CD14-positive monocyte (primary cell): Measurements from ENCODE around the gene UBE2A. TPM values are rescaled to one million over a fixed set of nuclear protein-coding genes. Genes with fewer than 3 reads are reported as not detected.

ENCODE experiments used
- DNase-seq, 3 donors: peaks; one replicate each; pipeline ENCODE4 v3.0.0-alpha.2; 2011 to 2022
- H2AFZ ChIP-seq: 2 replicates; pipeline ENCODE4 v1.6.0; 2012; ENCODE audit warnings: mild to moderate bottlenecking, low read depth, low read length, inconsistent platforms; ENCODE audit not compliant: insufficient read depth, poor library complexity, severe bottlenecking
- H3K27ac ChIP-seq, 2 donors: 1 replicate in 1 of 2; 2 replicates in 1 of 2; pipeline ENCODE4 v1.5.1; 2012 to 2013; ENCODE audit warnings: low read length in 2 of 2, control low read depth in 1 of 2, inconsistent platforms in 1 of 2, low read depth in 1 of 2, mild to moderate bottlenecking in 1 of 2
- H3K27me3 ChIP-seq, 2 donors: one replicate each; pipeline versions ENCODE4 v1.6.0 to v1.6.1; 2011 to 2013; ENCODE audit warnings: low read length in 2 of 2; ENCODE audit not compliant: control insufficient read depth in 2 of 2, insufficient read depth in 2 of 2
- H3K36me3 ChIP-seq, 2 donors: replicated peaks in 1 of 2; 1 replicate in 1 of 2; 2 replicates in 1 of 2; pipeline versions ENCODE4 v1.5.1 to v1.6.1; 2012 to 2013; ENCODE audit warnings: low read length in 2 of 2, control low read depth in 1 of 2, inconsistent platforms in 1 of 2, mild to moderate bottlenecking in 1 of 2; ENCODE audit not compliant: insufficient read depth in 2 of 2, control insufficient read depth in 1 of 2
- H3K4me1 ChIP-seq, 2 donors: 1 replicate in 1 of 2; 2 replicates in 1 of 2; pipeline versions ENCODE4 v1.5.1 to v1.6.1; 2012 to 2013; ENCODE audit warnings: low read length in 2 of 2, control low read depth in 1 of 2, inconsistent platforms in 1 of 2, mild to moderate bottlenecking in 1 of 2, moderate library complexity in 1 of 2; ENCODE audit not compliant: insufficient read depth in 2 of 2, control insufficient read depth in 1 of 2
- H3K4me2 ChIP-seq: replicated peaks from 2 replicates; pipeline ENCODE3; 2012; ENCODE audit warnings: low read length, moderate library complexity, mild to moderate bottlenecking; ENCODE audit not compliant: poor library complexity, severe bottlenecking; ENCODE audit errors: extremely low read depth
- H3K4me3 ChIP-seq, 3 experiments: fragments of 200-600 bp in 1 of 3; sonication (generic) in 1 of 3; replicated peaks in 1 of 3; 1 replicate in 2 of 3; 2 replicates in 1 of 3; pipeline ENCODE4 v1.5.1; 2011 to 2013; ENCODE audit warnings: low read length in 3 of 3, mild to moderate bottlenecking in 3 of 3, control low read depth in 2 of 3, low read depth in 2 of 3, inconsistent platforms in 1 of 3, moderate library complexity in 1 of 3
- H3K79me2 ChIP-seq: 2 replicates; pipeline ENCODE4 v1.6.0; 2012; ENCODE audit warnings: mild to moderate bottlenecking, control low read depth, inconsistent platforms, low read length, moderate library complexity; ENCODE audit not compliant: insufficient read depth
- H3K9ac ChIP-seq: 2 replicates; pipeline ENCODE4 v1.6.0; 2017; ENCODE audit warnings: low read length, mild to moderate bottlenecking; ENCODE audit not compliant: insufficient read depth, poor library complexity, severe bottlenecking
- H3K9me3 ChIP-seq, 2 donors: replicated peaks in 1 of 2; 1 replicate in 1 of 2; 2 replicates in 1 of 2; pipeline versions ENCODE4 v1.5.1 to v1.6.1; 2012 to 2013; ENCODE audit warnings: low read length in 2 of 2, control low read depth in 1 of 2; ENCODE audit not compliant: control insufficient read depth in 1 of 2, insufficient read depth in 1 of 2
- H4K20me1 ChIP-seq: 2 replicates; pipeline ENCODE4 v1.6.0; 2012; ENCODE audit warnings: mild to moderate bottlenecking, low read length, control low read depth, moderate library complexity; ENCODE audit not compliant: insufficient read depth
- H3K27ac Mint-ChIP-seq, 7 donors: one replicate each; pipeline ENCODE4 v1.8.0; 2020; ENCODE audit warnings: mild to moderate bottlenecking in 7 of 7, mixed read lengths in 7 of 7, moderate library complexity in 6 of 7, inconsistent platforms in 2 of 7
- H3K27me3 Mint-ChIP-seq, 3 donors: one replicate each; pipeline ENCODE4 v1.8.0; 2021 to 2022; ENCODE audit warnings: low read depth in 3 of 3, mild to moderate bottlenecking in 3 of 3, mixed read lengths in 3 of 3, moderate library complexity in 3 of 3, inconsistent platforms in 1 of 3
- H3K36me3 Mint-ChIP-seq, 2 donors: one replicate each; pipeline ENCODE4 v1.8.0; 2020; ENCODE audit warnings: mixed read lengths in 2 of 2, inconsistent platforms in 1 of 2, mild to moderate bottlenecking in 1 of 2
- H3K4me1 Mint-ChIP-seq: one replicate; pipeline ENCODE4 v1.8.0; 2020; ENCODE audit warnings: mild to moderate bottlenecking, mixed read lengths
- H3K4me3 Mint-ChIP-seq, 2 donors: one replicate each; pipeline ENCODE4 v1.8.0; 2020; ENCODE audit warnings: mild to moderate bottlenecking in 2 of 2, mixed read lengths in 2 of 2, moderate library complexity in 1 of 2
- H3K9me3 Mint-ChIP-seq, 7 donors: one replicate each; pipeline ENCODE4 v1.8.0; 2020 to 2022; ENCODE audit warnings: mixed read lengths in 7 of 7, mild to moderate bottlenecking in 6 of 7, moderate library complexity in 6 of 7, inconsistent platforms in 2 of 7
- CTCF ChIP-seq: fragments of 200-600 bp; IDR thresholded peaks from one replicate; pipeline ENCODE4 v1.8.0; 2022; ENCODE audit warnings: antibody characterized with exemption, mild to moderate bottlenecking
- WGBS: methylation state at CpG from one replicate; pipeline ENCODE4 v1.1.5; 2013; ENCODE audit warnings: missing lambda C conversion rate; ENCODE audit not compliant: insufficient coverage; 5-methylcytosine and 5-hydroxymethylcytosine counted together
- intact Hi-C, 2 donors: fragments of 100-400 bp; cut with micrococcal nuclease; formaldehyde crosslinking; loops; one replicate each; pipeline versions ENCODE4 v1.15.0 to v1.15.1; 2023
- polyA minus RNA-seq: library from RNA; depleted of rRNA, polyadenylated mRNA; stranded (reverse); fragments of >200 nt; gene quantifications from 2 replicates; pipeline ENCODE4 v1.2.3, GENCODE V29; 2012
- polyA plus RNA-seq, 3 donors: library from polyadenylated mRNA; depleted of rRNA in 1 of 3; unstranded in 2 of 3; stranded (reverse) in 1 of 3; fragments of 300-500 nt in 2 of 3; fragments of >200 nt in 1 of 3; fragmentation: Illumina TruSeq in 2 of 3; gene quantifications; 1 replicate in 2 of 3; 2 replicates in 1 of 3; pipeline ENCODE4 v1.2.3, GENCODE V29; 2012 to 2021
- total RNA-seq, 12 experiments: library from RNA in 1 of 12; stranded (reverse) in 1 of 12; fragments of 120-200 nt in 1 of 12; gene quantifications; one replicate each; pipeline ENCODE4 v1.2.4 and lab custom pipeline; 2013 to 2026; ENCODE audit warnings: mixed read lengths in 6 of 12, inconsistent platforms in 1 of 12

The UBE2A gene
- 42.4 TPM for total RNA-seq (2013)
- 10 to 100 TPM; 68.7 to 91.4 (median 74.1) TPM for polyA plus RNA-seq
- polyA minus RNA-seq, result 16.5 and 17.7 TPM in 2 replicates
- total RNA-seq (lab: John Stamatoyannopoulos, UW), result 54.6 to 110 (median 69.1) reads per million in 11 experiments

- peak within 1 kb of the TSS; percentile 65 to 78 (median 77) for H3K4me3 ChIP-seq
- peaks cover 0 to 6% (median 0%) of the 10 kb centered on the region in 7 donors for H3K9me3 Mint-ChIP-seq
- peaks cover 18% of the 10 kb centered on the region for H3K79me2 ChIP-seq
- WGBS, result 0% methylated on average over 42 of the region's 86 CpGs
- peaks cover 0 to 6% of the 10 kb centered on the region in 2 donors for H3K36me3 ChIP-seq
- peak within 1 kb of the TSS; percentile 77 to 79 for H3K27ac ChIP-seq
- H3K27me3 ChIP-seq, result no peaks in the 10 kb centered on the region
- intact Hi-C loops, result no loop called here
- DNase-seq, result peak; percentile 80 to 89 (median 87)
- no peaks in the 10 kb centered on the region for H3K9me3 ChIP-seq
- peaks cover 21% of the 10 kb centered on the region for H3K4me1 Mint-ChIP-seq
- peak within 1 kb of the TSS; percentile 70 for H2AFZ ChIP-seq
- H3K9ac ChIP-seq, result peak within 1 kb of the TSS; percentile 81
- peak; percentile 24 for TF ChIP-seq CTCF
- H3K27ac Mint-ChIP-seq, result peak within 1 kb of the TSS; percentile 90 to 96 (median 93)
- peaks cover 14 to 17% of the 10 kb centered on the region in 2 donors for H3K4me1 ChIP-seq
- H3K4me3 Mint-ChIP-seq, result peak within 1 kb of the TSS; percentile 89 to 97
- H3K27me3 Mint-ChIP-seq, result peaks cover 0 to 18% (median 1%) of the 10 kb centered on the region in 3 donors
- peak within 1 kb of the TSS; percentile 69 for H3K4me2 ChIP-seq
- H3K36me3 Mint-ChIP-seq, result peaks cover 8 to 10% of the 10 kb centered on the region in 2 donors
- H4K20me1 ChIP-seq, result peaks cover 12% of the 10 kb centered on the region
Observed at GRCh38 chrX:119574394-119575266, at the start of gene UBE2A. UBE2A (plus strand) TSS chrX:119574563; CDS start chrX:119574712, 149 bp downstream.
